ENCODE data around the gene TBC1D1.

GRCh38 chr4:38167973-38168372 is 277.1 kb downstream of the TBC1D1 start:
- TF ChIP-seq POLR2AphosphoS5 (IDR thresholded peaks at IDR 0.05; ENCODE audit: low read depth, low read length) (no peak), POLR2A (IDR thresholded peaks at IDR 0.05; ENCODE audit: low read depth, low read length) (no peak)
